CD4-positive, alpha-beta T cell treated with Interleukin-4 for 1 hour (primary cell): ENCODE data around the gene TOR1B.

Source experiments
- DNase-seq, 2 donors: peaks; one replicate each; pipeline ENCODE4 v3.0.0-alpha.2; 2020 to 2022

Gene TOR1B

GRCh38 chr9:129849901-129850300 lies 46.9 kb downstream of the TOR1B start:
- no peak for DNase-seq

DNA sequence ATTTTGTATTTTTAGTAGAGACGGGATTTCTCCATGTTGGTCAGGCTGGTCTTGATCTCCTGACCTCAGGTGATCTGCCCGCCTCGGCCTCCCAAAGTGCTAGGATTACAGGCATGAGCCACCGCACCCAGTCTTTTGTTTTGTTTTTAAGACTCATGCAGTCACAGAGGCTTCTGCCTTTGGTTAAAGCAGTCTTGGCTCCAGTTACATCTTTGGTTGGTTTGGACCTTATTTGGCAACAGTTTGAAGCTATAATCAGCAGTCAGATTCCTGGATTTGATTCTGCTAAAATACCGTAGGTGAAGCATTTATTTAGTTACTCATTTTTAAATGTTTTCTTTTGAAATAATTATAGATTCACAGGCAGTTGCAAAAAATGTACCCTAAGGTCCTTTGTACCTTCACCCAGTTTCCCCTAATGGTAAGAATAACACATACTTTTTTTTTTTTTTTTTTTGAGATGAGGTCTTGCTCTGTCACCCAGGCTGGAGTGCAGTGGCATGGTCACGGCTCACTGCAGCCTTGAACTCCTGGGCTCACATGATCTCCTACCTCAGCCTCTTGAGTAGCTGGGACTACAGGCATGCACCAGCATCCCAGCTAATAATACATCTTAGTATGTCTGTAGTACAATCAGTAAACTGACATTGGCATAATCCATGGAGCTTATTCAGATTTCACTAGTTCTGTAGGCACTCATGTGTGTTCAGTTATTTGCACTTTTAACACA lies 48.0 kb downstream of the TOR1B start:
- DNase-seq = no peak

GRCh38 chr9:129851821-129852220 lies 48.8 kb downstream of the TOR1B start:
- no peak for DNase-seq

DNA sequence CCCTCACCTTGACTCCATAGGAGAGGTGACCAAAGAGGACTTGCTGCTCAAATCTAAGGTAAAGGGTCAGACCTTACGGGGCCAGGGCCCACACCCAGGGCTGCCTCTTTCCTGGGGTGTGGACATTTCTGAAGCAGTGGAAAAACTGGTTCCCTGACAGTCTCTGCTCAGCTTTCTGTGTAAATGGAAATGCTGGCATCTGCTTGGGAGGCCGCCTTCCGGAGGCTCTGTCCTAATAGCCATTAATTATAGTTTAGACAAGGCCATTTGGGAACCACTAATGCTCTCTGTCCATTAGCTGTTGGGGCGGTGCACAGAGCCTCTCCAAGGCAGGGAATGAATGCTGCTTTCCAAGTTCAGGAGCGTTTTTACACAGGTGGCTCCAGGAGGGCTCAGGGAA lies 49.6 kb downstream of the TOR1B start:
- no peak for DNase-seq

DNA sequence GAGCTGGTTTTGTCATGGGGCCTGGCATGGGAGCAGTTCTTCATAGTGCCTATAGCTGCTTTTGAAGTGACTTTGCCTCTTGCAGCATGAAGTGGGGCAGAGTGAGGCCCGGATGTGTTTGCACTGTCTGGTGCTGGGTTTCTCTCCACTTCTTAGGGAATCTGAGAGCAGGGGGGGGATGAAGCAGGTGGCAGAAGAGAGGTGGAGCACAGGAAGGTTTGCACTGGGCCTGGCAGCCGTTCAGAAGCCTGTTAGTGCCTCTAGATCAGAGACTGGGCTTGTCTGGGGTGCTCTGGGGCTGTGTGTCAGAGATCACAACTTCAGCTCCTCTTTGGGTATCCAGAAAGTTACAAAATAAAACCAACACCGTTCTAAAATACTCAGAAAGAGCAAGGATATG lies 50.6 kb downstream of the TOR1B start:
- DNase-seq = no peak

GRCh38 chr9:129854588-129855110 lies 51.7 kb downstream of the TOR1B start:
- no peak for DNase-seq

DNA sequence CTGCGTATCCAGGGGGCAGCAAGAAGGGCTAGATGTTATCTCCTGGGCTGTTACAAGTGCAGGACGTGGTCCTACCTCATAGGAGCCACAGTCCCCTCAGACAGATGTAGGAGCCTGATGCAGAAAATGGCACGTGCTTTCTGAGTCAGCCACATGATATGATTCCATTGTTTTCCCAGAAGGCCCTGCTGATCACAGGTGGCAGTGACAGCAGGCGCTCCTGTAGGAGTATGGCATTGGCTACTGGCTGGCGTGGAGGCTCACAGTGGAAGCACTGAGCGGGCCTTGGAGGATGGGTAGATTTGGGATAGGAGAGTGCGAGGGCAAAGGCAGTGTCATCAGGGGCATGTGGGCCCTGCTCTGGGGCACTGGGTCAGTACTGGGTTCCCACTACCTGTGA lies 54.2 kb downstream of the TOR1B start:
- DNase-seq = no peak

GRCh38 chr9:129858167-129858962 lies 55.4 kb downstream of the TOR1B start:
- no peak for DNase-seq
